Measurements from ENCODE around the gene COL9A2.

COL9A2 gene

GRCh38 chr1:40303790-40304189, 13.3 kb downstream of the COL9A2 start:
- DNase-seq (ENCODE audit: low read depth in 2 of 2, low spot score in 1 of 2), result no peak

- no peak for DNase-seq (ENCODE audit: low read depth in 2 of 2, low spot score in 1 of 2)
Observed at GRCh38 chr1:40303051-40303771, 13.9 kb downstream of the COL9A2 start.

- no peak for DNase-seq (ENCODE audit: low read depth in 2 of 2, low spot score in 1 of 2)
Observed at GRCh38 chr1:40302475-40302874, 14.6 kb downstream of the COL9A2 start.

- no peak for DNase-seq (ENCODE audit: low read depth in 2 of 2, low spot score in 1 of 2)
Observed at GRCh38 chr1:40301541-40302299, 15.4 kb downstream of the COL9A2 start.

GRCh38 chr1:40301066-40301465, 16.0 kb downstream of the COL9A2 start:
- no peak for DNase-seq (ENCODE audit: low read depth in 2 of 2, low spot score in 1 of 2)

DNA sequence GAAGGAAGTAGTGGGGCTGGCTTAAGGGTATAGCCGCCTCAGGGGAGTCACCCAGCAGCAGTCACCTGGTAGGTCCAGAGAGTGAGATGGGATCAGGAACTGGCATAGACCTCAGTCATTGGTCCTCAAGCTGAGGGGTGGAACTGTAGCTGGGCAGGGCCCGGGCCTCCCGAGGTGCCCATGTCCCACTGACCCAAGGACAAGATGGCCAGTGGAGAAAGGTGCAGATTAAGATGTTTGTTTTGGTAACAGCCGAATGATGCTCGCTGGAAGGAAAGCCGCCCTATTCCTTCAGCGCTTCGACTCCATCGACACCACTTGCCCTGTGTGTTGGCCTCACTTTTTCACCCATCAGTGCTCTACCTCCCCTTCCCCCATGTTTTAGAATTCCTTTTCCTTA, 16.4 kb downstream of the COL9A2 start:
- DNase-seq (ENCODE audit: low read depth in 2 of 2, low spot score in 1 of 2), result no peak

- DNase-seq (ENCODE audit: low read depth in 2 of 2, low spot score in 1 of 2), result no peak
Observed at GRCh38 chr1:40300249-40300567, 16.9 kb downstream of the COL9A2 start.

- no peak for DNase-seq (ENCODE audit: low read depth in 2 of 2, low spot score in 1 of 2)
Observed at GRCh38 chr1:40299366-40300248, 17.5 kb downstream of the COL9A2 start.

GRCh38 chr1:40291293-40291692, 25.8 kb downstream of the COL9A2 start:
- no peak for DNase-seq (ENCODE audit: low read depth in 2 of 2, low spot score in 1 of 2)

DNA sequence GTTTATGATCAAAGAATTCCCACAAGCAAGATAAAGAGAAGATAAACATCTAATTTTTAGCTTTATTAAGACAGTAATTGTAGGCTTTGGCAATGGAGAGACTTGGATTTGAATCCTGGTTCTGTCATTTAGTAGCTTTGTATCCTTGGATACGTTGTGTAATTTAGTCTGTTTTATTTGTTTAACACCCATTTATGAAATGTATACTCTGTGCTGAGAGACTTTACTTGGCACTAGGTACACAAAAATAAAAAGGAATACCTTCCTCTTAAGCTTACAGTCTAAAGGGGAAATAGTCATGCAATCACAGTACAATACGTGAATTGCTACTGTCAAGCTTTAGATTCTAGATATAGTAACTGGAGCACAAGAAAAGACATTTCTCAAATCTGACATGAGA, 35.2 kb downstream of the COL9A2 start:
- no peak for DNase-seq (ENCODE audit: low read depth in 2 of 2, low spot score in 1 of 2)

GRCh38 chr1:40276122-40276521, 41.0 kb downstream of the COL9A2 start:
- no peak for DNase-seq (ENCODE audit: low read depth in 2 of 2, low spot score in 1 of 2)

DNA sequence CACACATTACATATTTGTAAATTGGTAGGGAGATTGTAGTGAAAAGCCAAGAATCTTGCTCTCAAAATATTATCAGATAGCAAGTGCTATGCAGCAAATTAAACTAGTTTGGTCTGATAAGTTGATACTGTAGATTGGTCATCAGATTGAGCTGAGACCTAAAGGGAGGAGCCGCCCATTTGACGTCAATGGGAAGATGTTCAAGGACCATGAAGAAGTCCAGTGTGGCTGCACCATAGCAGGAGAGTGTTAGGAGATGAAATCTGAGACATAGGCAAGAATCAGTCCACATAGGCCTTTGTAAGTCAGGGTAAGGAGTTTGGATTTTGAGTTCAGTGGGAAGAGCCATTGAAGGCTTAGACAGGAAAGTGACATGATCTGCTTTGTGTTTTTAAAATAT, 42.8 kb downstream of the COL9A2 start:
- DNase-seq (ENCODE audit: low read depth in 2 of 2, low spot score in 1 of 2), result no peak

DNA sequence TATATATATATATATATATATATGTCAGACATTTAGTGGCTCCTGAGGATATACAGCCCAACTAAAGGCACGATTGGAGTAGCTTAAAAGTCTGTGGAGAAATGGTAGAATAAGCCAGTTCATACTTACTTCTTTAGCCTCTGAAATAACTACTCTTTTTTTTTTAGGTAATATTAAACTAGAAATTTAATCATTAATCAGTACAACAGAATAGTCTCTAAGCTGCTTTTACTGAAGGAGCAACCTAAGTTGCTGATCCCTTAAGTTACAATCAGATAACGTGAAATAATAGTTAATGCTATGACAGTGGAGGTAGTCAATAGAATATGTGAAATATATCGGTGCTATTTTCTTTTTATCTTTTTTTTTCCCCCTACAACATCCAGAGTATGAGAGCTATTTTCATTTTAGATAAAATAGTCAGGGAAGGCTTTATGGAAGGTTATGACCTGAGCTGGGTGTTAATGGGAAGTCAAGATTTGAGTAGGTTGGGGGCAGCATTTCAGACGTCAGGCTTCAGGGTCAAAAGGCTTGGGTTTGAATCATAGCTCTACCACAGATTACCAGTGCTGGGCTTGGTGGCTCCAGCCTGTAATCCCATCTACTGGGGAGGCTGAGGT, 43.4 kb downstream of the COL9A2 start:
- DNase-seq (ENCODE audit: low read depth in 2 of 2, low spot score in 1 of 2), result no peak

DNA sequence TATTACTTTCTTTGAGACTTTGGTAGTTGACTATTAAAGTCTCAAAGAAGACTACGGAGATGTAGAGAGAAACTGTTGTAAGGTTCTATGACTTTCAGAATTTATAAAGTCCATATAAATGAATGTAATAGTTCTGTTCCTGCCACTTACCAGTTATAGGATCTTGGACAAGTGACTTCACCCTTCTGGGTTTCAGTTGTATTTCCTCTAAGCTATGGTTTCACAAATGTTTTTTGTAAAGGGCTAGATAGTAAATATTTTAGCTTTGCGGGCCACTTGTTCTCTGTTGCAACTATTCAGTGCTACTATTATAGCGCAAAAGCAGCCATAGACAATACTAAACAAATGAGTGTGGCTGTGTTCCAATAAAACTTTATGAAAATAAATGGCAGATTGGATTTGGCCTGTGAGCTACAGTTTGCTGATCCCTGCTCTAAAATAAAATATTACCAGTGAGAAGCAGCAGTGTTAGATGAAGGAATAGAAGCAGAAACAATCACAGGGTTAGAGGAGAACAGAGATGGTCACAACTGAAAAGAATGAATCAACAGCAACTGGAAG, 44.4 kb downstream of the COL9A2 start:
- DNase-seq (ENCODE audit: low read depth in 2 of 2, low spot score in 1 of 2), result no peak

- DNase-seq (ENCODE audit: low read depth in 2 of 2, low spot score in 1 of 2), result no peak
Observed at GRCh38 chr1:40270152-40270834, 46.8 kb downstream of the COL9A2 start.

- DNase-seq (ENCODE audit: low read depth in 2 of 2, low spot score in 1 of 2), result no peak
Observed at GRCh38 chr1:40268211-40268610, 48.9 kb downstream of the COL9A2 start.

GRCh38 chr1:40267767-40268187, 49.3 kb downstream of the COL9A2 start:
- no peak for DNase-seq (ENCODE audit: low read depth in 2 of 2, low spot score in 1 of 2)

DNA sequence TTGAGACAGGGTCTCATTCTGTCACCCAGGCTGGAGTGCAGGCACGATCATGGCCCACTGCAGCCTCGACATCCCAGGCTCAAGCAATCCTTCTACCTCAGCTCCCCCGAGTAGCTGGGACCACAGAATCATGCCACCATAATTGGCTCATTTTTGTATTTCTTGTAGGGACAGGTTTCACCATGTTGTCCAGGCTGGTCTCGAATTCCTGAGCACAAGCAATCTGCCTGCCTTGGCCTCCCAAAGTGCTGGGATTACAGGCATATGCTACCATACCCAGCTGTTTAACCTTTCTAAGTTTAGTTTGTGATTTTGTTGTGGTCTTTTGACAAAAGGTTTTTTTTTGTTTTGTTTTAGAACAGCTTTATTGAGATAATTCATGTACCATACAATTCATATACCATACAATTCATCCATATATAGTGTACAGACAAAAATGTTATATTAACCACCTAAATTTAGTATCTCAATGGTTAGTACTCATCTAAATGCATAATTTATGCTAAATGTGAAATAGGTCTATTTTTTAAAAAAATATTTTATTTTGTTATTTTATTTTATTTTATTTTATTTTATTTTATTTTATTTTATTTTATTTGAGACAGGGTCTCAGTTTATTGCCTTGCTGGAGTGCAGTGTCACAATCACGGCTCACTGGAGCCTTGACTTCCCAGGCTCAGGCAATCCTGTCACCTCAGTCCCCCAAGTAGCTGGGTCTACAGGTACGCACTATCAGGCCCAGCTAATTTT, 50.1 kb downstream of the COL9A2 start:
- no peak for DNase-seq (ENCODE audit: low read depth in 2 of 2, low spot score in 1 of 2)

- no peak for DNase-seq (ENCODE audit: low read depth in 2 of 2, low spot score in 1 of 2)
Observed at GRCh38 chr1:40265919-40266318, 51.2 kb downstream of the COL9A2 start.

- DNase-seq (ENCODE audit: low read depth in 2 of 2, low spot score in 1 of 2), result no peak
Observed at GRCh38 chr1:40265298-40265697, 51.8 kb downstream of the COL9A2 start.
